PFSK-1 (cell line): ENCODE measurements around the gene RAB7A.

Source experiments
- FOXP2 ChIP-seq: optimal IDR thresholded peaks from 2 replicates; pipeline ENCODE3; 2011; ENCODE audit warnings: borderline replicate concordance, control low read depth, inconsistent platforms; ENCODE audit not compliant: insufficient read depth; ENCODE audit errors: extremely low read length, extremely low read depth
- POLR2AphosphoS5 ChIP-seq: IDR thresholded peaks from 2 replicates; pipeline ENCODE4 v1.6.1; 2012; ENCODE audit warnings: low read depth, mild to moderate bottlenecking, control low read depth, low read length, moderate library complexity
- SIN3A ChIP-seq: IDR thresholded peaks from 2 replicates; pipeline ENCODE4 v1.6.1; 2012; ENCODE audit warnings: mild to moderate bottlenecking, low read length, moderate library complexity, borderline replicate concordance; ENCODE audit not compliant: insufficient read depth
- TAF1 ChIP-seq: IDR thresholded peaks from 2 replicates; pipeline ENCODE4 v1.6.1; 2012; ENCODE audit warnings: low read length, control low read depth, borderline replicate concordance; ENCODE audit not compliant: insufficient read depth
- TF ChIP-seq, protein P1 (sequence below), 2 experiments: IDR thresholded peaks; 2 replicates each; pipeline versions ENCODE4 v1.6.1 to v1.8.0; 2011 to 2012; ENCODE audit warnings: low read depth in 2 of 2, low read length in 2 of 2, control low read depth in 1 of 2, inconsistent platforms in 1 of 2, mild to moderate bottlenecking in 1 of 2, moderate library complexity in 1 of 2; ENCODE audit not compliant: insufficient read depth in 1 of 2

DNA sequence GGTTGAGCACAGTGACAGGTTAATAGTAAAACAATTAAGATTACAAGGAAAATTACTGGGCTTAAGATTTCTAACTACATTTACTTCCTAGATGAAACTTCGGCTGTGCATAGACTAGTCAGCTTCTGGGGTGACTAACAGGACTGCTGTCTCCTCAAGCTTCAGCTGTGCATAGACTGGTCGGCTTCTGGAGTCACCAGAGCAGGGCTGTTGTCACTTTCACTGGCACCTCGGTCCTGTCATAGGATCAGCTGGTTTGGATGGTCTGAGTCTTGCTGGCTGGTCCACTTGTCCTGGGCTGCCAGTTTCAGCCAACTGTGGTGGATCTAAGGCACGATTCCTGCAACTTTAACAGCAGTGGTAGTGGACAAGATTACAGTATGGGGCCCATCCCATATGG lies 129.6 kb downstream of the RAB7A start:
- TF ChIP-seq POLR2AphosphoS5 (no peak), TAF1 (no peak), SIN3A (no peak), FOXP2 (no peak)
- TF ChIP-seq, protein P1, sequence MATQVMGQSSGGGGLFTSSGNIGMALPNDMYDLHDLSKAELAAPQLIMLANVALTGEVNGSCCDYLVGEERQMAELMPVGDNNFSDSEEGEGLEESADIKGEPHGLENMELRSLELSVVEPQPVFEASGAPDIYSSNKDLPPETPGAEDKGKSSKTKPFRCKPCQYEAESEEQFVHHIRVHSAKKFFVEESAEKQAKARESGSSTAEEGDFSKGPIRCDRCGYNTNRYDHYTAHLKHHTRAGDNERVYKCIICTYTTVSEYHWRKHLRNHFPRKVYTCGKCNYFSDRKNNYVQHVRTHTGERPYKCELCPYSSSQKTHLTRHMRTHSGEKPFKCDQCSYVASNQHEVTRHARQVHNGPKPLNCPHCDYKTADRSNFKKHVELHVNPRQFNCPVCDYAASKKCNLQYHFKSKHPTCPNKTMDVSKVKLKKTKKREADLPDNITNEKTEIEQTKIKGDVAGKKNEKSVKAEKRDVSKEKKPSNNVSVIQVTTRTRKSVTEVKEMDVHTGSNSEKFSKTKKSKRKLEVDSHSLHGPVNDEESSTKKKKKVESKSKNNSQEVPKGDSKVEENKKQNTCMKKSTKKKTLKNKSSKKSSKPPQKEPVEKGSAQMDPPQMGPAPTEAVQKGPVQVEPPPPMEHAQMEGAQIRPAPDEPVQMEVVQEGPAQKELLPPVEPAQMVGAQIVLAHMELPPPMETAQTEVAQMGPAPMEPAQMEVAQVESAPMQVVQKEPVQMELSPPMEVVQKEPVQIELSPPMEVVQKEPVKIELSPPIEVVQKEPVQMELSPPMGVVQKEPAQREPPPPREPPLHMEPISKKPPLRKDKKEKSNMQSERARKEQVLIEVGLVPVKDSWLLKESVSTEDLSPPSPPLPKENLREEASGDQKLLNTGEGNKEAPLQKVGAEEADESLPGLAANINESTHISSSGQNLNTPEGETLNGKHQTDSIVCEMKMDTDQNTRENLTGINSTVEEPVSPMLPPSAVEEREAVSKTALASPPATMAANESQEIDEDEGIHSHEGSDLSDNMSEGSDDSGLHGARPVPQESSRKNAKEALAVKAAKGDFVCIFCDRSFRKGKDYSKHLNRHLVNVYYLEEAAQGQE (IDR thresholded peaks at IDR 0.05; ENCODE audit: insufficient read depth in 1 of 2, low read depth in 2 of 2, low read length in 2 of 2), result no peak
